Measurements from ENCODE around the gene PLCB2. TPM values are rescaled to one million over a fixed set of nuclear protein-coding genes. Genes with fewer than 3 reads are reported as not detected.

PLCB2 gene
- total and polyA plus RNA-seq, 5 donors: 11.5 to 28.9 (median 19.5) TPM

- H3K27ac ChIP-seq (ENCODE audit: low read length): no peak overlapping the region
- no peaks in the 10 kb centered on the region for H3K9me3 ChIP-seq (ENCODE audit: control insufficient read depth, low read length)
- WGBS: 92% methylated on average over 7 of the region's 7 CpGs
- ATAC-seq: no peak
- no peaks in the 10 kb centered on the region for H3K4me1 ChIP-seq (ENCODE audit: control insufficient read depth, insufficient read depth, low read length)
- intact Hi-C loops (cut with DNase I): loop anchor here (2.0 to 10.0 kb wide), 5 partner anchors 36 to 231 kb away; no protein-coding TSS in a partner anchor
- no peak overlapping the region for H3K4me3 ChIP-seq (ENCODE audit: low read length)
- no peaks in the 10 kb centered on the region for H3K27me3 ChIP-seq (ENCODE audit: control insufficient read depth, insufficient read depth)
- DNase-seq: peak in 2 of 3 donors; percentile 22 to 41
These were observed 31.8 kb downstream of the PLCB2 start for GRCh38 chr15:40275954-40276353.

GRCh38 chr15:40275523-40275922, 32.2 kb downstream of the PLCB2 start:
- Histone ChIP-seq H3K27ac (ENCODE audit: low read length) (no peak overlapping the region), H3K4me3 (ENCODE audit: low read length) (no peak overlapping the region), H3K9me3 (ENCODE audit: control insufficient read depth, low read length) (no peaks in the 10 kb centered on the region), H3K27me3 (ENCODE audit: control insufficient read depth, insufficient read depth) (no peaks in the 10 kb centered on the region), H3K4me1 (ENCODE audit: control insufficient read depth, insufficient read depth, low read length) (no peaks in the 10 kb centered on the region)
- no peak for ATAC-seq
- intact Hi-C loops (cut with DNase I): loop anchor here (2.0 to 10.0 kb wide), 5 partner anchors 37 to 231 kb away; no protein-coding TSS in a partner anchor
- peak in 1 of 3 donors; percentile 26 for DNase-seq
- WGBS: 72% methylated on average over 5 of the region's 5 CpGs

- WGBS: 51% methylated on average over 26 of the region's 26 CpGs
- intact Hi-C loops (cut with DNase I): loop anchor here (1.0 to 10.0 kb wide), 7 partner anchors 38 to 230 kb away; no protein-coding TSS in a partner anchor
- no peak overlapping the region for H3K4me3 ChIP-seq (ENCODE audit: low read length)
- H3K9me3 ChIP-seq (ENCODE audit: control insufficient read depth, low read length): no peaks in the 10 kb centered on the region
- no peaks in the 10 kb centered on the region for H3K4me1 ChIP-seq (ENCODE audit: control insufficient read depth, insufficient read depth, low read length)
- ATAC-seq (peak; percentile 15 to 47), DNase-seq (peak; percentile 77 to 92 (median 90))
- H3K27me3 ChIP-seq (ENCODE audit: control insufficient read depth, insufficient read depth): no peaks in the 10 kb centered on the region
- H3K27ac ChIP-seq (ENCODE audit: low read length): no peak overlapping the region
These were observed 33.1 kb downstream of the PLCB2 start for GRCh38 chr15:40274350-40275274.

GRCh38 chr15:40273428-40273827, 34.3 kb downstream of the PLCB2 start:
- H3K9me3 ChIP-seq (ENCODE audit: control insufficient read depth, low read length): no peaks in the 10 kb centered on the region
- no peaks in the 10 kb centered on the region for H3K27me3 ChIP-seq (ENCODE audit: control insufficient read depth, insufficient read depth)
- no peak overlapping the region for H3K4me3 ChIP-seq (ENCODE audit: low read length)
- H3K27ac ChIP-seq (ENCODE audit: low read length): no peak overlapping the region
- DNase-seq (peak in 1 of 3 donors; percentile 11), ATAC-seq (no peak)
- H3K4me1 ChIP-seq (ENCODE audit: control insufficient read depth, insufficient read depth, low read length): no peaks in the 10 kb centered on the region
- intact Hi-C loops (cut with DNase I): loop anchor here in 3 of 4 donors (2.0 to 10.0 kb wide), 3 partner anchors 55 to 229 kb away; no protein-coding TSS in a partner anchor
- WGBS: 85% methylated on average over 9 of the region's 9 CpGs

GRCh38 chr15:40272485-40273056, 35.2 kb downstream of the PLCB2 start:
- H3K27ac ChIP-seq (ENCODE audit: low read length): no peak overlapping the region
- intact Hi-C loops (cut with DNase I): loop anchor here in 3 of 4 donors (2.0 to 10.0 kb wide), 3 partner anchors 54 to 228 kb away; no protein-coding TSS in a partner anchor
- DNase-seq (peak in 1 of 3 donors; percentile 44), ATAC-seq (no peak)
- H3K27me3 ChIP-seq (ENCODE audit: control insufficient read depth, insufficient read depth): no peaks in the 10 kb centered on the region
- H3K4me1 ChIP-seq (ENCODE audit: control insufficient read depth, insufficient read depth, low read length): no peaks in the 10 kb centered on the region
- H3K4me3 ChIP-seq (ENCODE audit: low read length): no peak overlapping the region
- H3K9me3 ChIP-seq (ENCODE audit: control insufficient read depth, low read length): no peaks in the 10 kb centered on the region
- WGBS: 73% methylated on average over 20 of the region's 20 CpGs

- H3K9me3 ChIP-seq (ENCODE audit: control insufficient read depth, low read length): no peaks in the 10 kb centered on the region
- H3K27ac ChIP-seq (ENCODE audit: low read length): no peak overlapping the region
- WGBS: 87% methylated on average over 25 of the region's 25 CpGs
- DNase-seq (peak in 1 of 3 donors; percentile 37), ATAC-seq (no peak)
- H3K4me1 ChIP-seq (ENCODE audit: control insufficient read depth, insufficient read depth, low read length): no peaks in the 10 kb centered on the region
- no peak overlapping the region for H3K4me3 ChIP-seq (ENCODE audit: low read length)
- no peaks in the 10 kb centered on the region for H3K27me3 ChIP-seq (ENCODE audit: control insufficient read depth, insufficient read depth)
- intact Hi-C loops (cut with DNase I): loop anchor here in 3 of 4 donors (2.0 to 10.0 kb wide), 3 partner anchors 53 to 227 kb away; no protein-coding TSS in a partner anchor
These were observed 35.9 kb downstream of the PLCB2 start for GRCh38 chr15:40271685-40272484.

- 74% methylated on average over 11 of the region's 11 CpGs for WGBS
- no peak overlapping the region for H3K27ac ChIP-seq (ENCODE audit: low read length)
- no peak for ATAC-seq
- no peaks in the 10 kb centered on the region for H3K9me3 ChIP-seq (ENCODE audit: control insufficient read depth, low read length)
- H3K4me1 ChIP-seq (ENCODE audit: control insufficient read depth, insufficient read depth, low read length): no peaks in the 10 kb centered on the region
- DNase-seq: no peak
- H3K4me3 ChIP-seq (ENCODE audit: low read length): no peak overlapping the region
- no peaks in the 10 kb centered on the region for H3K27me3 ChIP-seq (ENCODE audit: control insufficient read depth, insufficient read depth)
- intact Hi-C loops (cut with DNase I): loop anchor here in 3 of 4 donors (5.0 to 10.0 kb wide), 2 partner anchors 223 to 226 kb away; no protein-coding TSS in a partner anchor
These were observed 37.3 kb downstream of the PLCB2 start for GRCh38 chr15:40270246-40270995.

- no peaks in the 10 kb centered on the region for H3K9me3 ChIP-seq (ENCODE audit: control insufficient read depth, low read length)
- H3K27me3 ChIP-seq (ENCODE audit: control insufficient read depth, insufficient read depth): no peaks in the 10 kb centered on the region
- intact Hi-C loops (cut with DNase I): loop anchor here in 3 of 4 donors (5.0 to 10.0 kb wide), 2 partner anchors 222 to 225 kb away; no protein-coding TSS in a partner anchor
- DNase-seq (no peak), ATAC-seq (no peak)
- 84% methylated on average over 4 of the region's 4 CpGs for WGBS
- H3K27ac ChIP-seq (ENCODE audit: low read length): no peak overlapping the region
- no peaks in the 10 kb centered on the region for H3K4me1 ChIP-seq (ENCODE audit: control insufficient read depth, insufficient read depth, low read length)
- H3K4me3 ChIP-seq (ENCODE audit: low read length): no peak overlapping the region
These were observed 38.1 kb downstream of the PLCB2 start for GRCh38 chr15:40269604-40270003.

GRCh38 chr15:40267670-40268069, 40.1 kb downstream of the PLCB2 start:
- ATAC-seq (no peak), DNase-seq (peak in 1 of 3 donors; percentile 24)
- WGBS: 77% methylated on average over 4 of the region's 4 CpGs
- Histone ChIP-seq H3K9me3 (ENCODE audit: control insufficient read depth, low read length) (no peaks in the 10 kb centered on the region), H3K4me1 (ENCODE audit: control insufficient read depth, insufficient read depth, low read length) (no peaks in the 10 kb centered on the region), H3K27me3 (ENCODE audit: control insufficient read depth, insufficient read depth) (no peaks in the 10 kb centered on the region), H3K4me3 (ENCODE audit: low read length) (no peak overlapping the region), H3K27ac (ENCODE audit: low read length) (no peak overlapping the region)
- intact Hi-C loops (cut with DNase I): no loop called here

- peak in 1 of 3 donors; percentile 60 for DNase-seq
- no peak overlapping the region for H3K4me3 ChIP-seq (ENCODE audit: low read length)
- intact Hi-C loops (cut with DNase I): no loop called here
- no peaks in the 10 kb centered on the region for H3K9me3 ChIP-seq (ENCODE audit: control insufficient read depth, low read length)
- H3K4me1 ChIP-seq (ENCODE audit: control insufficient read depth, insufficient read depth, low read length): no peaks in the 10 kb centered on the region
- H3K27me3 ChIP-seq (ENCODE audit: control insufficient read depth, insufficient read depth): no peaks in the 10 kb centered on the region
- WGBS: 49% methylated on average over 7 of the region's 7 CpGs
- peak; percentile 51 to 83 for ATAC-seq
- no peak overlapping the region for H3K27ac ChIP-seq (ENCODE audit: low read length)
These were observed 40.9 kb downstream of the PLCB2 start for GRCh38 chr15:40266828-40267304.
